HL-60 (cell line): ENCODE data around the gene TRIP13.
"Not testable (repeated sequence)": the region's sequence is repeated elsewhere in the genome, so short reads cannot be mapped to it uniquely, and the experiment has no call there.

Source experiments
- GABPA ChIP-seq: IDR thresholded peaks from 2 replicates; pipeline ENCODE4 v1.6.1; 2012; ENCODE audit warnings: low read depth
- POLR2AphosphoS5 ChIP-seq: IDR thresholded peaks from 2 replicates; pipeline ENCODE4 v1.6.1; 2012; ENCODE audit warnings: low read depth
- SPI1 ChIP-seq: IDR thresholded peaks from 2 replicates; pipeline ENCODE4 v1.6.1; 2012; ENCODE audit warnings: low read depth, mild to moderate bottlenecking, borderline replicate concordance
- TF ChIP-seq, protein P1 (sequence below): IDR thresholded peaks from one replicate; pipeline ENCODE4 v1.5.1; 2011; ENCODE audit warnings: low read length, control low read depth, inconsistent platforms; ENCODE audit not compliant: insufficient read depth
- TF ChIP-seq, protein P2 (sequence below): IDR thresholded peaks from 2 replicates; pipeline ENCODE4 v1.6.1; 2012; ENCODE audit warnings: low read depth; ENCODE audit not compliant: insufficient replicate concordance

DNA sequence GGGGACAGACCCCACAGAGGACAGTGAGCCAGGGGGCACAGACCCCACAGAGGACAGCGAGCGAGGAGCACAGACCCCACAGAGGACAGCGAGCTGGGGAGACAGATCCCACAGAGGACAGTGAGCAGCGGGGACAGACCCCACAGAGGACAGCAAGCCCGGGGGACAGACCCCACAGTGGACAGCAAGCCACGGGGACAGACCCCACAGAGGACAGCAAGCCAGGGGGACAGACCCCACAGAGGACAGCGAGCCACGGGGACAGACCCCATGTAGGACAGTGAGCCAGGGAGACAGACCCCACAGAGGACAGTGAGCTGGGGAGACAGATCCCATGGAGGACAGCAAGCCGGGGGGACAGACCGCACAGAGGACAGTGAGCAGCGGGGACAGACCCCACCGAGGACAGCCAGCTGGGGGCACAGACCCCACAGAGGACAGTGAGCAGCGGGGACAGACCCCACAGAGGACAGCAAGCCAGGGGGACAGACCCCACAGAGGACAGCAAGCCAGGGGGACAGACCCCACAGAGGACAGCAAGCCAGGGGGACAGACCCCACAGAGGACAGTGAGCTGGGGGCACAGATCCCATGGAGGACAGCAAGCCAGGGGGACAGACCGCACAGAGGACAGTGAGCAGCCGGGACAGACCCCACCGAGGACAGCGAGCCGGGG is 39.1 kb upstream of the TRIP13 start:
- TF ChIP-seq, protein P1, sequence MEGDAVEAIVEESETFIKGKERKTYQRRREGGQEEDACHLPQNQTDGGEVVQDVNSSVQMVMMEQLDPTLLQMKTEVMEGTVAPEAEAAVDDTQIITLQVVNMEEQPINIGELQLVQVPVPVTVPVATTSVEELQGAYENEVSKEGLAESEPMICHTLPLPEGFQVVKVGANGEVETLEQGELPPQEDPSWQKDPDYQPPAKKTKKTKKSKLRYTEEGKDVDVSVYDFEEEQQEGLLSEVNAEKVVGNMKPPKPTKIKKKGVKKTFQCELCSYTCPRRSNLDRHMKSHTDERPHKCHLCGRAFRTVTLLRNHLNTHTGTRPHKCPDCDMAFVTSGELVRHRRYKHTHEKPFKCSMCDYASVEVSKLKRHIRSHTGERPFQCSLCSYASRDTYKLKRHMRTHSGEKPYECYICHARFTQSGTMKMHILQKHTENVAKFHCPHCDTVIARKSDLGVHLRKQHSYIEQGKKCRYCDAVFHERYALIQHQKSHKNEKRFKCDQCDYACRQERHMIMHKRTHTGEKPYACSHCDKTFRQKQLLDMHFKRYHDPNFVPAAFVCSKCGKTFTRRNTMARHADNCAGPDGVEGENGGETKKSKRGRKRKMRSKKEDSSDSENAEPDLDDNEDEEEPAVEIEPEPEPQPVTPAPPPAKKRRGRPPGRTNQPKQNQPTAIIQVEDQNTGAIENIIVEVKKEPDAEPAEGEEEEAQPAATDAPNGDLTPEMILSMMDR: not testable (repeated sequence)
- TF ChIP-seq GABPA, POLR2AphosphoS5, SPI1: not testable (repeated sequence)
- TF ChIP-seq, protein P2, sequence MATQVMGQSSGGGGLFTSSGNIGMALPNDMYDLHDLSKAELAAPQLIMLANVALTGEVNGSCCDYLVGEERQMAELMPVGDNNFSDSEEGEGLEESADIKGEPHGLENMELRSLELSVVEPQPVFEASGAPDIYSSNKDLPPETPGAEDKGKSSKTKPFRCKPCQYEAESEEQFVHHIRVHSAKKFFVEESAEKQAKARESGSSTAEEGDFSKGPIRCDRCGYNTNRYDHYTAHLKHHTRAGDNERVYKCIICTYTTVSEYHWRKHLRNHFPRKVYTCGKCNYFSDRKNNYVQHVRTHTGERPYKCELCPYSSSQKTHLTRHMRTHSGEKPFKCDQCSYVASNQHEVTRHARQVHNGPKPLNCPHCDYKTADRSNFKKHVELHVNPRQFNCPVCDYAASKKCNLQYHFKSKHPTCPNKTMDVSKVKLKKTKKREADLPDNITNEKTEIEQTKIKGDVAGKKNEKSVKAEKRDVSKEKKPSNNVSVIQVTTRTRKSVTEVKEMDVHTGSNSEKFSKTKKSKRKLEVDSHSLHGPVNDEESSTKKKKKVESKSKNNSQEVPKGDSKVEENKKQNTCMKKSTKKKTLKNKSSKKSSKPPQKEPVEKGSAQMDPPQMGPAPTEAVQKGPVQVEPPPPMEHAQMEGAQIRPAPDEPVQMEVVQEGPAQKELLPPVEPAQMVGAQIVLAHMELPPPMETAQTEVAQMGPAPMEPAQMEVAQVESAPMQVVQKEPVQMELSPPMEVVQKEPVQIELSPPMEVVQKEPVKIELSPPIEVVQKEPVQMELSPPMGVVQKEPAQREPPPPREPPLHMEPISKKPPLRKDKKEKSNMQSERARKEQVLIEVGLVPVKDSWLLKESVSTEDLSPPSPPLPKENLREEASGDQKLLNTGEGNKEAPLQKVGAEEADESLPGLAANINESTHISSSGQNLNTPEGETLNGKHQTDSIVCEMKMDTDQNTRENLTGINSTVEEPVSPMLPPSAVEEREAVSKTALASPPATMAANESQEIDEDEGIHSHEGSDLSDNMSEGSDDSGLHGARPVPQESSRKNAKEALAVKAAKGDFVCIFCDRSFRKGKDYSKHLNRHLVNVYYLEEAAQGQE: not testable (repeated sequence)
